ENCODE data around the gene DMBT1. TPM values are rescaled to one million over a fixed set of nuclear protein-coding genes. Genes with fewer than 3 reads are reported as not detected.

The DMBT1 gene
- total and polyA plus RNA-seq, 10 of the 15 experiments (the other 5 are each of a cell fraction or from before 2014, with no cell fraction given) = under 0.01 to 0.13 (median 0.03) TPM; not detected in 5

DNA sequence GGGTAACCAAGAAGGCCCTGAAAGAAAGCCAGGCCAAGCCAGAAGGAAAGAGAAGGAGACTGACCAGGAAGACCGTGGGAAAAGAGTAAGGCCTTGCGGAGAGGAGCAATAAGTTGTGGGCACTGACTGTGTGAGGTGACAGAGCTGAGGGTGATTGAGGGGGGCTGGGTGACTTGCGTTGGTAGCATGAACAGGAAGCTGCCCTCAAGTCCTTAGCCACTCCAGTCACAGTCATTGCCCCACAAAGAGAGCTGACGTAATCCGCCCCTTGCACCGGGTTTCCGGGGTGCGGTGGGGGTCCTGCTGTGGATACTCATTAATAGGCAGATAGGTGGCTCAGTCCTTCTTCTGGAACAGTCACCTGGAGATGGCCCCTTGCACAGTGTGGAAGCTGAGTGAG lies 16.1 kb upstream of the DMBT1 start:
- Histone ChIP-seq H3K79me2 (ENCODE audit: control insufficient read depth, insufficient read depth, low read length) (no peaks in the 10 kb centered on the region), H3K36me3 (ENCODE audit: control insufficient read depth in 2 of 2, insufficient read depth in 2 of 2, low read length in 1 of 2) (no peaks in the 10 kb centered on the region), H3K9me3 (replicated peaks; ENCODE audit: control insufficient read depth, insufficient read depth, low read length) (no peaks in the 10 kb centered on the region), H3K4me1 (ENCODE audit: control insufficient read depth, insufficient read depth, low read length) (no peaks in the 10 kb centered on the region), H4K20me1 (ENCODE audit: control insufficient read depth, insufficient read depth) (no peaks in the 10 kb centered on the region), H3K4me3 (no peak overlapping the region), H3K27ac (ENCODE audit: control insufficient read depth, insufficient read depth) (no peak overlapping the region), H2AFZ (ENCODE audit: control insufficient read depth, low read depth, low read length) (no peak overlapping the region), H3K27me3 (replicated peaks in 1 of 2; ENCODE audit: control insufficient read depth in 2 of 2, insufficient read depth in 2 of 2, low read length in 1 of 2) (peaks cover 0 to 1% of the 10 kb centered on the region in 2 experiments; a peak in 2 of 4 replicates), H3K9ac (ENCODE audit: control insufficient read depth, insufficient read depth, low read length) (no peak overlapping the region), H3K4me2 (ENCODE audit: control insufficient read depth, insufficient read depth) (no peak overlapping the region)
- ChIA-PET RAD21 (ENCODE audit: unreplicated experiment) (no interaction called here), CTCF (no interaction called here), POLR2A (no interaction called here), SMC1A (ENCODE audit: uncharacterized antibody, unreplicated experiment) (no interaction called here)
- WGBS (ENCODE audit: insufficient coverage, insufficient replicate concordance, low lambda C conversion rate, missing lambda C conversion rate) = 62% methylated on average over 8 of the region's 8 CpGs
- BruUV-seq (replicated peaks) = no TSS peak
- in situ Hi-C loops (cut with MboI) (no loop called here), intact Hi-C loops (cut with micrococcal nuclease; ENCODE audit: unreplicated experiment) (no loop called here)
- DNase-seq (ENCODE audit: low read depth, low spot score) = no peak
- no peak for ATAC-seq
- no peak for FAIRE-seq
- TF ChIP-seq MTA3 (IDR thresholded peaks at IDR 0.05; ENCODE audit: borderline replicate concordance, low read length) (no peak), SMAD1 (IDR thresholded peaks at IDR 0.05; ENCODE audit: low read depth, partially characterized antibody) (no peak), ETV6 (conservative IDR thresholded peaks at IDR 0.05 in 1 of 2, IDR thresholded peaks at IDR 0.05 in 1 of 2; ENCODE audit: borderline replicate concordance in 1 of 2, low read depth in 1 of 2) (no peak), FOXK2 (IDR thresholded peaks at IDR 0.05) (no peak), SPI1 (IDR thresholded peaks at IDR 0.05; ENCODE audit: borderline replicate concordance, insufficient read depth, low read depth, low read length) (no peak), ZNF384 (IDR thresholded peaks at IDR 0.05; ENCODE audit: borderline replicate concordance, low read depth, low read length) (no peak), NFYA (IDR thresholded peaks at IDR 0.05; ENCODE audit: borderline replicate concordance, low read depth, low read length) (no peak), SMAD5 (IDR thresholded peaks at IDR 0.05; ENCODE audit: low read depth) (no peak), ZZZ3 (IDR thresholded peaks at IDR 0.05; ENCODE audit: control insufficient read depth, insufficient read length, low read depth) (no peak)
- TF ChIP-seq, protein P1, sequence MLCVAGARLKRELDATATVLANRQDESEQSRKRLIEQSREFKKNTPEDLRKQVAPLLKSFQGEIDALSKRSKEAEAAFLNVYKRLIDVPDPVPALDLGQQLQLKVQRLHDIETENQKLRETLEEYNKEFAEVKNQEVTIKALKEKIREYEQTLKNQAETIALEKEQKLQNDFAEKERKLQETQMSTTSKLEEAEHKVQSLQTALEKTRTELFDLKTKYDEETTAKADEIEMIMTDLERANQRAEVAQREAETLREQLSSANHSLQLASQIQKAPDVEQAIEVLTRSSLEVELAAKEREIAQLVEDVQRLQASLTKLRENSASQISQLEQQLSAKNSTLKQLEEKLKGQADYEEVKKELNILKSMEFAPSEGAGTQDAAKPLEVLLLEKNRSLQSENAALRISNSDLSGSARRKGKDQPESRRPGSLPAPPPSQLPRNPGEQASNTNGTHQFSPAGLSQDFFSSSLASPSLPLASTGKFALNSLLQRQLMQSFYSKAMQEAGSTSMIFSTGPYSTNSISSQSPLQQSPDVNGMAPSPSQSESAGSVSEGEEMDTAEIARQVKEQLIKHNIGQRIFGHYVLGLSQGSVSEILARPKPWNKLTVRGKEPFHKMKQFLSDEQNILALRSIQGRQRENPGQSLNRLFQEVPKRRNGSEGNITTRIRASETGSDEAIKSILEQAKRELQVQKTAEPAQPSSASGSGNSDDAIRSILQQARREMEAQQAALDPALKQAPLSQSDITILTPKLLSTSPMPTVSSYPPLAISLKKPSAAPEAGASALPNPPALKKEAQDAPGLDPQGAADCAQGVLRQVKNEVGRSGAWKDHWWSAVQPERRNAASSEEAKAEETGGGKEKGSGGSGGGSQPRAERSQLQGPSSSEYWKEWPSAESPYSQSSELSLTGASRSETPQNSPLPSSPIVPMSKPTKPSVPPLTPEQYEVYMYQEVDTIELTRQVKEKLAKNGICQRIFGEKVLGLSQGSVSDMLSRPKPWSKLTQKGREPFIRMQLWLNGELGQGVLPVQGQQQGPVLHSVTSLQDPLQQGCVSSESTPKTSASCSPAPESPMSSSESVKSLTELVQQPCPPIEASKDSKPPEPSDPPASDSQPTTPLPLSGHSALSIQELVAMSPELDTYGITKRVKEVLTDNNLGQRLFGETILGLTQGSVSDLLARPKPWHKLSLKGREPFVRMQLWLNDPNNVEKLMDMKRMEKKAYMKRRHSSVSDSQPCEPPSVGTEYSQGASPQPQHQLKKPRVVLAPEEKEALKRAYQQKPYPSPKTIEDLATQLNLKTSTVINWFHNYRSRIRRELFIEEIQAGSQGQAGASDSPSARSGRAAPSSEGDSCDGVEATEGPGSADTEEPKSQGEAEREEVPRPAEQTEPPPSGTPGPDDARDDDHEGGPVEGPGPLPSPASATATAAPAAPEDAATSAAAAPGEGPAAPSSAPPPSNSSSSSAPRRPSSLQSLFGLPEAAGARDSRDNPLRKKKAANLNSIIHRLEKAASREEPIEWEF (IDR thresholded peaks at IDR 0.05; ENCODE audit: insufficient replicate concordance, low read depth, low read length) = no peak
- TF ChIP-seq, protein P2, sequence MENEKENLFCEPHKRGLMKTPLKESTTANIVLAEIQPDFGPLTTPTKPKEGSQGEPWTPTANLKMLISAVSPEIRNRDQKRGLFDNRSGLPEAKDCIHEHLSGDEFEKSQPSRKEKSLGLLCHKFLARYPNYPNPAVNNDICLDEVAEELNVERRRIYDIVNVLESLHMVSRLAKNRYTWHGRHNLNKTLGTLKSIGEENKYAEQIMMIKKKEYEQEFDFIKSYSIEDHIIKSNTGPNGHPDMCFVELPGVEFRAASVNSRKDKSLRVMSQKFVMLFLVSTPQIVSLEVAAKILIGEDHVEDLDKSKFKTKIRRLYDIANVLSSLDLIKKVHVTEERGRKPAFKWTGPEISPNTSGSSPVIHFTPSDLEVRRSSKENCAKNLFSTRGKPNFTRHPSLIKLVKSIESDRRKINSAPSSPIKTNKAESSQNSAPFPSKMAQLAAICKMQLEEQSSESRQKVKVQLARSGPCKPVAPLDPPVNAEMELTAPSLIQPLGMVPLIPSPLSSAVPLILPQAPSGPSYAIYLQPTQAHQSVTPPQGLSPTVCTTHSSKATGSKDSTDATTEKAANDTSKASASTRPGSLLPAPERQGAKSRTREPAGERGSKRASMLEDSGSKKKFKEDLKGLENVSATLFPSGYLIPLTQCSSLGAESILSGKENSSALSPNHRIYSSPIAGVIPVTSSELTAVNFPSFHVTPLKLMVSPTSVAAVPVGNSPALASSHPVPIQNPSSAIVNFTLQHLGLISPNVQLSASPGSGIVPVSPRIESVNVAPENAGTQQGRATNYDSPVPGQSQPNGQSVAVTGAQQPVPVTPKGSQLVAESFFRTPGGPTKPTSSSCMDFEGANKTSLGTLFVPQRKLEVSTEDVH (IDR thresholded peaks at IDR 0.05; ENCODE audit: low read depth, partially characterized antibody) = no peak
- TF ChIP-seq, protein P3, sequence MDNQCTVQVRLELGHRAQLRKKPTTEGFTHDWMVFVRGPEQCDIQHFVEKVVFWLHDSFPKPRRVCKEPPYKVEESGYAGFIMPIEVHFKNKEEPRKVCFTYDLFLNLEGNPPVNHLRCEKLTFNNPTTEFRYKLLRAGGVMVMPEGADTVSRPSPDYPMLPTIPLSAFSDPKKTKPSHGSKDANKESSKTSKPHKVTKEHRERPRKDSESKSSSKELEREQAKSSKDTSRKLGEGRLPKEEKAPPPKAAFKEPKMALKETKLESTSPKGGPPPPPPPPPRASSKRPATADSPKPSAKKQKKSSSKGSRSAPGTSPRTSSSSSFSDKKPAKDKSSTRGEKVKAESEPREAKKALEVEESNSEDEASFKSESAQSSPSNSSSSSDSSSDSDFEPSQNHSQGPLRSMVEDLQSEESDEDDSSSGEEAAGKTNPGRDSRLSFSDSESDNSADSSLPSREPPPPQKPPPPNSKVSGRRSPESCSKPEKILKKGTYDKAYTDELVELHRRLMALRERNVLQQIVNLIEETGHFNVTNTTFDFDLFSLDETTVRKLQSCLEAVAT (IDR thresholded peaks at IDR 0.05) = no peak
- TF ChIP-seq, protein P4, sequence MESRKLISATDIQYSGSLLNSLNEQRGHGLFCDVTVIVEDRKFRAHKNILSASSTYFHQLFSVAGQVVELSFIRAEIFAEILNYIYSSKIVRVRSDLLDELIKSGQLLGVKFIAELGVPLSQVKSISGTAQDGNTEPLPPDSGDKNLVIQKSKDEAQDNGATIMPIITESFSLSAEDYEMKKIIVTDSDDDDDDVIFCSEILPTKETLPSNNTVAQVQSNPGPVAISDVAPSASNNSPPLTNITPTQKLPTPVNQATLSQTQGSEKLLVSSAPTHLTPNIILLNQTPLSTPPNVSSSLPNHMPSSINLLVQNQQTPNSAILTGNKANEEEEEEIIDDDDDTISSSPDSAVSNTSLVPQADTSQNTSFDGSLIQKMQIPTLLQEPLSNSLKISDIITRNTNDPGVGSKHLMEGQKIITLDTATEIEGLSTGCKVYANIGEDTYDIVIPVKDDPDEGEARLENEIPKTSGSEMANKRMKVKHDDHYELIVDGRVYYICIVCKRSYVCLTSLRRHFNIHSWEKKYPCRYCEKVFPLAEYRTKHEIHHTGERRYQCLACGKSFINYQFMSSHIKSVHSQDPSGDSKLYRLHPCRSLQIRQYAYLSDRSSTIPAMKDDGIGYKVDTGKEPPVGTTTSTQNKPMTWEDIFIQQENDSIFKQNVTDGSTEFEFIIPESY (IDR thresholded peaks at IDR 0.05) = no peak

Data from GM12878 (cell line).